H54 (cell line): ENCODE results near the gene ARSH.
"Not testable (repeated sequence)": the region's sequence is repeated elsewhere in the genome, so short reads cannot be mapped to it uniquely, and the experiment has no call there.

Experiments used
- DNase-seq: peaks from one replicate; pipeline ENCODE4 v3.0.0; 2011; ENCODE audit warnings: low spot score, mixed read lengths; ENCODE audit not compliant: insufficient read length
- FAIRE-seq: peaks from 3 replicates; lab custom pipeline; 2011; peaks lifted over from hg19 to GRCh38; lab: Jason Lieb, UNC
- POLR2A ChIP-seq: IDR thresholded peaks from 2 replicates; pipeline ENCODE4 v1.6.1; 2011; ENCODE audit warnings: low read depth, mild to moderate bottlenecking, low read length

Gene ARSH

GRCh38 chrX:3006495-3006894, at the start of gene ARSH:
ARSH (plus strand) TSS chrX:3006546; CDS start chrX:3006613, 67 bp downstream.
- DNase-seq (no peak), FAIRE-seq (no peak)
- TF ChIP-seq POLR2A, result no peak

- TF ChIP-seq POLR2A, result no peak
- DNase-seq (no peak), FAIRE-seq (no peak)
These were observed 48.1 kb upstream of the ARSH start for GRCh38 chrX:2958199-2958598.

- FAIRE-seq (no peak), DNase-seq (no peak)
- TF ChIP-seq POLR2A, result no peak
These were observed 45.4 kb upstream of the ARSH start for GRCh38 chrX:2960861-2961515.

GRCh38 chrX:2962381-2962780, 44.0 kb upstream of the ARSH start:
- no peak for TF ChIP-seq POLR2A
- DNase-seq, result no peak

GRCh38 chrX:2963449-2963848, 42.9 kb upstream of the ARSH start:
- FAIRE-seq, DNase-seq: not testable (repeated sequence)

More at GRCh38 chrX:2962381-2962780, 44.0 kb upstream of the ARSH start:
- FAIRE-seq, result no peak

GRCh38 chrX:2963992-2964794, 42.2 kb upstream of the ARSH start:
- DNase-seq, result peak; percentile 4
- not testable (repeated sequence) for FAIRE-seq

GRCh38 chrX:2965965-2966364, 40.4 kb upstream of the ARSH start:
- no peak for TF ChIP-seq POLR2A
- no peak for DNase-seq
- FAIRE-seq, result no peak

GRCh38 chrX:2967012-2967411, 39.3 kb upstream of the ARSH start:
- FAIRE-seq (no peak), DNase-seq (no peak)
- no peak for TF ChIP-seq POLR2A

- DNase-seq (no peak), FAIRE-seq (no peak)
These were observed 38.8 kb upstream of the ARSH start for GRCh38 chrX:2967584-2967983.

GRCh38 chrX:2967998-2968909, 38.1 kb upstream of the ARSH start:
- no peak; the same call in 1 of the 2 replicates for TF ChIP-seq POLR2A
- FAIRE-seq (no peak), DNase-seq (peak; percentile 2)

More at GRCh38 chrX:2967584-2967983, 38.8 kb upstream of the ARSH start:
- no peak for TF ChIP-seq POLR2A

- no peak for TF ChIP-seq POLR2A
- no peak for FAIRE-seq
- DNase-seq, result no peak
These were observed 37.3 kb upstream of the ARSH start for GRCh38 chrX:2969021-2969420.

- no peak for FAIRE-seq
- TF ChIP-seq POLR2A, result no peak
- DNase-seq, result no peak
These were observed 34.0 kb upstream of the ARSH start for GRCh38 chrX:2972391-2972790.

GRCh38 chrX:2974961-2975360, 31.4 kb upstream of the ARSH start:
- FAIRE-seq, result no peak
- no peak for TF ChIP-seq POLR2A
- no peak for DNase-seq

- not testable (repeated sequence) for FAIRE-seq
These were observed 27.7 kb upstream of the ARSH start for GRCh38 chrX:2978639-2979038.

GRCh38 chrX:2984342-2984741, 22.0 kb upstream of the ARSH start:
- FAIRE-seq (no peak), DNase-seq (no peak)
- no peak for TF ChIP-seq POLR2A

More at GRCh38 chrX:2978639-2979038, 27.7 kb upstream of the ARSH start:
- not testable (repeated sequence) for DNase-seq
